Adipose tissue (tissue), 3 donors: ENCODE results near the gene SHKBP1. TPM values are rescaled to one million over a fixed set of nuclear protein-coding genes. Genes with fewer than 3 reads are reported as not detected.
"Not testable (repeated sequence)": the region's sequence is repeated elsewhere in the genome, so short reads cannot be mapped to it uniquely, and the experiment has no call there.

Source experiments
- H3K27ac ChIP-seq: one replicate; pipeline ENCODE4 v1.5.1; 2013; ENCODE audit warnings: low read depth, low read length
- WGBS, 3 donors: extraction: QIAGEN DNeasy Blood & Tissue Kit; methylation state at CpG; one replicate each; pipeline ENCODE4 v1.1.7; 2013; 5-methylcytosine and 5-hydroxymethylcytosine counted together
- polyA plus RNA-seq, 3 donors: library from polyadenylated mRNA; stranded (reverse); fragments of 200-250 nt; gene quantifications; one replicate each; pipeline ENCODE4 v1.2.3, GENCODE V29; 2013
- donor health status: healthy with polysubstance abuse.
- donor health status: Bipolar disorder and iron deficiency.
- donor health status: healthy.

SHKBP1 gene
- polyA plus RNA-seq, 3 donors, result 35.6 to 67.6 (median 55.1) TPM

DNA sequence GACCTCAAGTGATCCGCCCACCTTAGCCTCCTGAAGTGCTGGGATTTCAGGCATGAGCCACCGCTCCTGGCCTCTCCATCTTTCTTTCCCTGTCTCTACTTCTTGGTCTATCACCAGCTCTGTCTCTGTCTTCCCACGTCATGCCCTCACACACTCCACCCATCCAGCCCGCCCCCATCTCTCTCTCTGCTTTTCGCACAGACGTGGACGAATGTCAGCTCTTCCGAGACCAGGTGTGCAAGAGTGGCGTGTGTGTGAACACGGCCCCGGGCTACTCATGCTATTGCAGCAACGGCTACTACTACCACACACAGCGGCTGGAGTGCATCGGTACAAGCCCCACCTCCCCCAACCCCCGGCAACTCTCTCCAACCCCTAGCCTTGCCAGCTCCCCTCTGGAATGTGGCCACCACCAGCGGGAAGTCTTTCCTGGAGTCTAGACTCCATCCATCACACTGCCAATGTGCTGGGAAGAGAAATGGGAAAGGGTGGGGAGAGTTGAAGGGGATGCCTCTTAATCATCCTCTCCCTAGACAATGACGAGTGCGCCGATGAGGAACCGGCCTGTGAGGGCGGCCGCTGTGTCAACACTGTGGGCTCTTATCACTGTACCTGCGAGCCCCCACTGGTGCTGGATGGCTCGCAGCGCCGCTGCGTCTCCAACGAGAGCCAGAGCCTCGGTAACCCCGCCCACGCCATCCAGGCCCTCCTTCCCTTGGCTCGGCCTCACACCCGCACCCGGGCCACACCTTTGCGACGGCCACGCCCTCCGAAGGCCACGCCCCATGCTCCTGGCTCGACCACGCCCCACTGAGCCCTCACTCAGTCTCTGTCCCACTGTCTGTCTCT lies 47.0 kb downstream of the SHKBP1 start:
- 58 to 68% (median 63%) methylated on average over 40 to 41 of the region's 41 CpGs for WGBS, 3 donors
- H3K27ac ChIP-seq, result no peak overlapping the region

DNA sequence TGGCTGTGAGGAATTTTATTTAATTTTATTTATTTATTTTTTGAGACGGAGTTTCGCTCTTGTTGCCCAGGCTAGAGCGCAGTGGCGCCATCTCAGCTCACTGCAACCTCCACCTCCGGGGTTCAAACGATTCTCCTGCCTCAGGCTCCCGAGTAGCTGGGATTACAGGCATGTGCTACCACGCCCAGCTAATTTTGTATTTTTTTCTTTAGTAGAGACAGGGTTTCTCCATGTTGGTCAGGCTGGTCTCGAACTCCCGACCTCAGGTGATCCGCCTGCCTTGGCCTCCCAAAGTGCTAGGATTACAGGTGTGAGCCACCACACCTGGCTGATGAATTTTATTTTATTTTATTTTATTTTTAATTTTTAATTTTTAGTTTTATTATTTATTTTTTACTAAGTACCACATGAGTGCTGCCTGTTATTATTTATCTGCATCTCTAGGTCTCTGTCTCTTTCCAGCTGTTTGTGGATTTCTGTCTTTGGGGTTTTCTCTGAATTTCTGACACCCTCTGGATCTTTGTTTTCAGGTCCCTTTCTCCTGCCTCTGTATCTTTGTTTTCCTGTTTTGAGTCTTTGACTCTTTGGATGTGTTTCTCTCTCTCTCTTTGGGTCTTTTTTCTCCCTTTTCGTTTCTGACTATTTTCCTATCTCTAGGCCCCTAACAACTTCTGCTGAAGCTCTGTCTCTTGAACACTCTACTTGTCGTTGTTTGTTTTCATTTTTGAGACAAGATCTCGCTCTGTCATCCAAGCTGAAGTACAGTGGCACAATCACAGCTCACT lies 47.9 kb downstream of the SHKBP1 start:
- H3K27ac ChIP-seq, result not testable (repeated sequence)
- 88 to 92% (median 89%) methylated on average over 14 of the region's 14 CpGs for WGBS, 3 donors

- H3K27ac ChIP-seq, result no peak overlapping the region
- WGBS, 3 donors, result 76 to 81% (median 78%) methylated on average over 7 of the region's 7 CpGs
Observed at GRCh38 chr19:40625406-40626120, 48.9 kb downstream of the SHKBP1 start.

DNA sequence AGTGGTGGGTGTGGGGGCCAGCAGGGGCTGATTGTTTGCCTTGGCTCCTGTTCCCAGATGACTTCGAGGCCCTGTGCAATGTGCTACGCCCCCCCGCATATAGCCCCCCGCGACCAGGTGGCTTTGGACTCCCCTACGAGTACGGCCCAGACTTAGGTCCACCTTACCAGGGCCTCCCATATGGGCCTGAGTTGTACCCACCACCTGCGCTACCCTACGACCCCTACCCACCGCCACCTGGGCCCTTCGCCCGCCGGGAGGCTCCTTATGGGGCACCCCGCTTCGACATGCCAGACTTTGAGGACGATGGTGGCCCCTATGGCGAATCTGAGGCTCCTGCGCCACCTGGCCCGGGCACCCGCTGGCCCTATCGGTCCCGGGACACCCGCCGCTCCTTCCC lies 50.2 kb downstream of the SHKBP1 start:
- WGBS, 3 donors, result 92 to 95% (median 94%) methylated on average over 24 of the region's 24 CpGs
- H3K27ac ChIP-seq, result no peak overlapping the region

GRCh38 chr19:40627486-40628279 lies 51.0 kb downstream of the SHKBP1 start:
- 90 to 93% (median 92%) methylated on average over 35 to 39 of the region's 39 CpGs for whole genome bisulfite sequencing, 3 donors
- no peak overlapping the region for H3K27ac ChIP-seq

GRCh38 chr19:40629346-40629745 lies 52.7 kb downstream of the SHKBP1 start:
- H3K27ac ChIP-seq, result no peak overlapping the region
- WGBS, 3 donors, result 93 to 96% (median 96%) methylated on average over 40 to 42 of the region's 42 CpGs

- 65 to 77% (median 73%) methylated on average over 16 of the region's 16 CpGs for WGBS, 3 donors
- H3K27ac ChIP-seq, result no peak overlapping the region
Observed at GRCh38 chr19:40630571-40631160, 54.0 kb downstream of the SHKBP1 start.

DNA sequence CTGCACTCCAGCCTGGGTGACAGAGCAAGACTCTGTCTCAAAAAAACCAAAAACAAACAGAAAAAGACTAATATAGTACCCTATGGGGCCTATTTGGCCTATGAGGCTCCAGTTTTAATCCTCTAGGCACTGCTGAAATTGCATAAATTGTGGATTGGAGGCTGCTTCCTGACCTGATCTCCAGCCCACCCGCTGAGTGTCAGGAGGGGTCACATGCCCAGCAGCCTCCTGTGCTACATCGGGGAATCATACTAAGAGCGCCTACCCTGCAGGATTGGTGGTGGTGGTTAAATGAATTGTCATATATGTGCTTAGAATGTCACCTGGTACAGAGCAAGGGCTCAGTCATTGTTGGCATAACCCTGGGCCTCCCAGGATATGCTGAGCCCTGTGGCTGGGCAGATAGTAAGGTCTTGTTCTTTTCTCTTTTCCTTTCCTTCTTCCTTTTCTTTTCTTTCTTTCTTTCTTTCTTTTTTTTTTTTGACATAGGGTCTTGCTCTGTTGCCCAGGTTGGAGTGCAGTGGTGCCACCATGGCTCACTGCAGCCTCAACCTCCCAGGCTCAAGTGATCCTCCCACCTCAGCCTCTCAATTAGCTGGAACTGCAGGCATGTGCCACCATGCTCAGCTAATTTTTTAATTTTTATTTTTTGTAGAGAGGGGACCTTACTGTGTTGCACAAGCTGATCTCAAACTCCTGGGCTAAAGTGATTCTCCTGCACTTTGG lies 55.8 kb downstream of the SHKBP1 start:
- 74 to 84% (median 77%) methylated on average over 3 of the region's 3 CpGs for WGBS, 3 donors
- H3K27ac ChIP-seq, result no peak overlapping the region

DNA sequence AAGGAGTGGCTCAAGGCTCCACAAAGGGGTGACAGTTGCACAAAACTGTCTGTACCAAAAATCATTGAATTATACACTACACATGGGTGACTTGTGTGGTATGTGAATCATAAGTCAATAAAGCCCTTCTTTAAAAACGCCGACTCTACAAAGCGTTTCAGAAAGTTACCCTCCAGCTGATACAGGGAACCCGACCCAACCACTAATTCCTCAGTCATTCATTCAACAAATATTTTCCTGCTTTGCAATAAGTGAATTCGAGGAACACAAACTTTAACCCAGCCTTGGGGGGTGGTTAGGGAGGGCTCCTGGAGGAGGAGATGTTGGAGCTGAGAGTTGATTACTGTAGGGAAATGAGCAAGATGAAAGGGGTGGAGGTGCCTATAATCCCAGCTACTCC lies 56.5 kb downstream of the SHKBP1 start:
- 84 to 85% (median 84%) methylated on average over 5 of the region's 5 CpGs for WGBS, 3 donors
- H3K27ac ChIP-seq, result no peak overlapping the region

DNA sequence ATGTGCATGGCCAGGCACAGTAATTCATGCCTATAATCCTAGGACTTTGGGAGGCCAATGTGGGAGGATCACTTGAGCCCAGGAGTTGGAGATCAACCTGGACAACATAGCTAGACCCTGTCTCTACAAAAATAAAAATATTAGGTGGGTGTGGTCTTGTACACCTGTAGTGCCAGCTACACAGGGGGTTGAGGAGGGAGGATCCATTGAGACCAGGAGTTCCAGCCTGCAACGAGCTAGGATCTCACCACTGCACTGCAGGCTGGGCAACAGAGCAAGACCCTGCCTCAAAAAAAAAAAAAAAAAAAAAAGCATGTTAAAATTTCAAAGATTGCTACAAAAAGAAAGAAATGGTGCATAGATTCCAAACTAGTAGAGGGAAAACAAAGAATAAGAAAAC lies 61.7 kb downstream of the SHKBP1 start:
- whole genome bisulfite sequencing, 3 donors, result 59 to 91% (median 80%) methylated on average over 1 of the region's 1 CpG
- no peak overlapping the region for H3K27ac ChIP-seq

GRCh38 chr19:40639638-40639982 lies 62.9 kb downstream of the SHKBP1 start:
- no peak overlapping the region for H3K27ac ChIP-seq
- WGBS, 3 donors, result 79 to 81% (median 80%) methylated on average over 6 of the region's 6 CpGs

- WGBS, 3 donors, result 7 to 46% (median 10%) methylated on average over 4 to 5 of the region's 5 CpGs
- no peak overlapping the region for H3K27ac ChIP-seq
Observed at GRCh38 chr19:40640744-40641143, 64.1 kb downstream of the SHKBP1 start.

Other genes with a start within 250 kb of the SHKBP1 start
- gene C19orf47, start 228.5 kb upstream of the SHKBP1 start, polyA plus RNA-seq, result 10 to 100 TPM in 1 of 3 donors, 1 to 10 TPM in 2; 5.0 to 10.9 (median 8.4) TPM
- gene PLD3, start 228.2 kb upstream of the SHKBP1 start, polyA plus RNA-seq, result 100 to 1,000 TPM; 109 to 160 (median 130) TPM
- gene HIPK4, start 186.7 kb upstream of the SHKBP1 start, polyA plus RNA-seq, result under 1 TPM in 2 of 3 donors, not detected in 1; 0.02 to 0.10 TPM
- gene PRX, start 163.5 kb upstream of the SHKBP1 start, polyA plus RNA-seq, result 1 to 10 TPM; 2.3 to 4.5 (median 2.4) TPM
- 10 to 100 TPM in 2 of 3 donors, 1 to 10 TPM in 1; 5.5 to 65.3 (median 44.1) TPM for gene SERTAD1, start 150.9 kb upstream of the SHKBP1 start, polyA plus RNA-seq
- gene SERTAD3, start 132.5 kb upstream of the SHKBP1 start, polyA plus RNA-seq, result 10 to 100 TPM in 2 of 3 donors, 1 to 10 TPM in 1; 8.3 to 57.5 (median 13.3) TPM
- gene BLVRB, start 111.1 kb upstream of the SHKBP1 start, polyA plus RNA-seq, result 100 to 1,000 TPM; 109 to 235 (median 220) TPM
- 1 to 10 TPM; 1.3 to 4.1 (median 2.2) TPM for gene SPTBN4, start 109.9 kb upstream of the SHKBP1 start, polyA plus RNA-seq
- 100 to 1,000 TPM in 2 of 3 donors, 10 to 100 TPM in 1; 35.5 to 125 (median 124) TPM for gene LTBP4, start 24.5 kb downstream of the SHKBP1 start, polyA plus RNA-seq
- gene NUMBL, start 113.8 kb downstream of the SHKBP1 start, polyA plus RNA-seq, result 10 to 100 TPM in 2 of 3 donors, 1 to 10 TPM in 1; 7.1 to 30.7 (median 27.2) TPM
- 10 to 100 TPM; 26.2 to 35.5 (median 29.4) TPM for gene COQ8B, start 140.0 kb downstream of the SHKBP1 start, polyA plus RNA-seq
- gene ITPKC, start 140.2 kb downstream of the SHKBP1 start, polyA plus RNA-seq, result 10 to 100 TPM; 14.6 to 58.3 (median 43.1) TPM
- 1 to 10 TPM; 3.5 to 7.1 (median 5.1) TPM for gene ACTMAP, start 173.6 kb downstream of the SHKBP1 start, polyA plus RNA-seq
- gene SNRPA, start 174.3 kb downstream of the SHKBP1 start, polyA plus RNA-seq, result 10 to 100 TPM; 21.2 to 44.1 (median 42.8) TPM
- under 1 TPM in 2 of 3 donors, not detected in 1; 0.61 to 0.67 TPM for gene MIA, start 198.6 kb downstream of the SHKBP1 start, polyA plus RNA-seq
- gene RAB4B, start 201.4 kb downstream of the SHKBP1 start, polyA plus RNA-seq, result 10 to 100 TPM; 19.6 to 41.4 (median 31.7) TPM
- 100 to 1,000 TPM in 1 of 3 donors, 10 to 100 TPM in 2; 30.5 to 121 (median 93.1) TPM for gene EGLN2, start 222.3 kb downstream of the SHKBP1 start, polyA plus RNA-seq